A172 (cell line): ENCODE data around the gene AHCY. TPM values are rescaled to one million over a fixed set of nuclear protein-coding genes. Genes with fewer than 3 reads are reported as not detected.
"Not testable (repeated sequence)": the region's sequence is repeated elsewhere in the genome, so short reads cannot be mapped to it uniquely, and the experiment has no call there.

Source experiments
- DNase-seq: peaks from one replicate; pipeline ENCODE4 v3.0.0-alpha.2; 2015; ENCODE audit warnings: low spot score
- total RNA-seq: library from RNA; depleted of rRNA; stranded (reverse); fragments of >200 nt; shearing (Covaris generic); gene quantifications from 2 replicates; pipeline ENCODE4 v1.2.3, GENCODE V29; 2014; rRNA removed

AHCY gene
- total RNA-seq, 1 experiment from 2014 or later: 220 TPM

DNA sequence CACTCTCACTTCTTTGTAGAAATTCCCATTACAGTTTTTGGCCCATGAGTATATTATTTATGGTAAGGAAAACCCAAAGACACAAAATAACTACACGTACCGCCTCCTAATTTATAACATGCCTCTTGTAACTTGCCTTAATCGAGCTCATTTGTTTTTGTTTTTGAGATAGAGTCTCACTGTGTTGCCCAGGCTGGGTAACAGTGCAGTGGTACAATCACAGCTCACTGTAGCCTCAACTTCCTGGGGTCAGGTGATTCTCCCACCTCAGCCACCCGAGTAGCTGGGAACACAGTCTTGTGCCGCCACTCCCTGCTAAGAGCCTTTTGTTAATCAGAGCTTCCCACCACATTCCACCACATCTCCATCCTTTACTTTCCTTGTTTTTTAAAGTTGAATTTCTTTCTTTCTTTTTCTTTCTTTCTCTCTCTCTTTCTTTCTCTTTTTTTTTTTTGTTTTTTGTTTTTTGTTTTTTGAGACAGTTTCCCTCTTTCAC, 46.5 kb downstream of the AHCY start:
- DNase-seq: no peak

GRCh38 chr20:34254979-34255378, 48.2 kb downstream of the AHCY start:
- DNase-seq: no peak

DNA sequence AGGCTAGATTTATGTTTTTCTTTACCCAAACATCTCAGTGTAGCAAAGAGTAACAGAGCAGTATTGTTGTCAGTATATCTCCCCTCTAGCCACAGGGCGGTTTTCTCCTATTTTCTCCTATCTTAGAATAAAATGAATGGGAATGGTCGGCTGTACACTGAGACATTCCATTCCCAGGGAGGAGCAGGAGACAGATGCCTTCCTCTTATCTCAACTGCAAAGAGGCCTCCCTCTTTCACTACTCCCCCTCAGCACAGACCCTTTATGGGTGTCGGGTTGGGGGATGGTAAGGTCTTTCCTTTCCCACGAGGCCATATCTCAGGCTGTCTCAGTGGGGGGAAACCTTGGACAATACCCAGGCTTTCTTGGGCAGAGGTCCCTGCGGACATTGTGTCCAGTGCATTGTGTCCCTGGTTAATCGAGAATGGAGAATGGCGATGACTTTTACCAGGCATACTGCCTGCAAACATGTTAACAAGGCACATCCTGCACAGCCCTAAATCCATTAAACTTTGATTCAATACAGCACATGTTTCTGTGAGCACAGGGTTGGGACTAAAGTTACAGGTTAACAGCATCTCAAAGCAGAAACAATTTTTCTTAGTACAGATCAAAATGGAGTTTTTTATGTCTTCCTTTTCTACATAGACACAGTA, 50.6 kb downstream of the AHCY start:
- DNase-seq: not testable (repeated sequence)

GRCh38 chr20:34251619-34252018, 51.5 kb downstream of the AHCY start:
- no peak for DNase-seq

- no peak for DNase-seq
These were observed 53.1 kb downstream of the AHCY start for GRCh38 chr20:34250005-34250404.

GRCh38 chr20:34249291-34249690, 53.9 kb downstream of the AHCY start:
- DNase-seq: no peak

GRCh38 chr20:34246126-34246626, 57.0 kb downstream of the AHCY start:
- no peak for DNase-seq

- no peak for DNase-seq
These were observed 59.8 kb downstream of the AHCY start for GRCh38 chr20:34243377-34243776.

GRCh38 chr20:34242879-34243278, 60.3 kb downstream of the AHCY start:
- no peak for DNase-seq

DNA sequence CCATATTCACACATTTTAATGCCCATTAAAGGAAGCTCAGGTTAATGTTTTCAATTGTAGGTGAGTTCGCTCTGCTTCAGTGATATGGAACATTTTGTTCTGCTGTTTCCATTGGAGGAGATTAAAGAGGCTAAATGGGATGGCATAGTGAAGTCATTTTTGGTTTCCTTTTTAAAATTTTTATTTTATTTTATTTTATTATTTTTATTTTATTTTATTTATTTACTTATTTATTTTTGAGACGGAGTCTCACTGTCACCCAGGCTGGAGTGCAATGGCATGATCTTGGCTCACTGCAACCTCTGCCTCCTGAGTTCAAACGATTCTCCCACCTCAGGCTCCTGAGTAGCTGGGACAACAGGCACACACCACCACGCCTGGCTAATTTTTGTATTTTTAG, 61.1 kb downstream of the AHCY start:
- DNase-seq: not testable (repeated sequence)

GRCh38 chr20:34240693-34241615, 62.2 kb downstream of the AHCY start, which contains the start of gene ASIP:
TSS of gene ASIP (plus strand) at chr20:34241423. CDS start at chr20:34260375, 18,952 bp downstream.
- DNase-seq: no peak

DNA sequence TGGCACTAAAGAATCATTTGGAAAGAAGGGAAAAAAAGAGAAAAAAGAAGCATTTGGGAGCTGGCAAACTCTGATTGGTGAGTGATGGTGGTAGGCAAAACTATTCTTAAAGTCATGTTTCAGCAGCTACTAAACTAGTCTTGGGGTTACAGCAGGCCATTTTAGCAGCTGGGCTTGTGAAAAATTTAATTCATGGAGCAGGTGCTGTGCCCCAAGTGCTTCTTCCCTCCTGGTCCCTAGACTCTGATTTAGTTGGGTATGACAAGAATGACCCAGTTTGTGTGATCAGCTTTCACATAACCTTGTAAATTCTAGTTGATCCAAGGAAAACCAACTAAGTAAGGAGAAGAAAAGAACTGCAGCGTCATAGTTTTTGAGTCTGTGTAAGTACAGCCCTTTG, 63.0 kb downstream of the AHCY start:
- DNase-seq: no peak

- DNase-seq: no peak
These were observed 65.2 kb downstream of the AHCY start for GRCh38 chr20:34237942-34238341.

DNA sequence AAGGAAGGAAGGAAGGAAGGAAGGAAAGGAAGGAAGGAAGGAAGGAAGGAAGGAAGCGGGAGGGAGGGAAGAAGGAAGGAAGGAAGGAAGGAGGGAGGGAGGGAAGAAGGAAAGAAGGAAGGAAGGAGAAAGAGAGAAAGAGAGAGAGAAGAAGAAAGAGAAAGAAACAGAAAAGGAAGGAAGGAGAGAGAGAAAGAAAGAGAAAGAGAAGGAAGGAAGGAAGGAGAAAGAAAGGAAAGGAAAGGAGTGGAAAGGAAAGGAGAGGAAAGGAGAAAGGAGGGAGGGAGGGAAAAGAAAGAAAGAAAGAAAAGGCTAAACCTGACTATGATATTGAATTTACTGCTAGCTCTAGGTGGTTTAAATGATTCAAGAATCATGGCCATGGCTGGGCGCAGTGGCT, 67.3 kb downstream of the AHCY start:
- no peak for DNase-seq

DNA sequence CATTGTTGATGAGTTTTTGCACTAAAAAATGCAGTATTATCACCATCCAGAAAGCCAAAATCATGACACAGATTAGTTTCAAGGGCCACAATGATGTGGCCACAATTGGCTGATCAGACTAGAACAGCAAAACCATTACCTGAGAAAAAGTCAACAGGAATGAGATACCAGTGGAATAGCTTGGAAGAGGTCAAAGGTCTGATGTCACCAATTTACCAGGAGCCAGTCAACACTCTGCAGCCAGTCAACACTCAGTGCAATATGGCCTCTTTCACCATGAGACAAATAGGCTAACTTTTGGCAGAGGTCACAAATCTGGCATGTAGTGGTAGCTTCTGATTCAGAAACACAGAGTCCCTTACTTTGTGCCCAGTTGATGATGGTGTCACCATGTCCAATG, 69.5 kb downstream of the AHCY start:
- DNase-seq: no peak

DNA sequence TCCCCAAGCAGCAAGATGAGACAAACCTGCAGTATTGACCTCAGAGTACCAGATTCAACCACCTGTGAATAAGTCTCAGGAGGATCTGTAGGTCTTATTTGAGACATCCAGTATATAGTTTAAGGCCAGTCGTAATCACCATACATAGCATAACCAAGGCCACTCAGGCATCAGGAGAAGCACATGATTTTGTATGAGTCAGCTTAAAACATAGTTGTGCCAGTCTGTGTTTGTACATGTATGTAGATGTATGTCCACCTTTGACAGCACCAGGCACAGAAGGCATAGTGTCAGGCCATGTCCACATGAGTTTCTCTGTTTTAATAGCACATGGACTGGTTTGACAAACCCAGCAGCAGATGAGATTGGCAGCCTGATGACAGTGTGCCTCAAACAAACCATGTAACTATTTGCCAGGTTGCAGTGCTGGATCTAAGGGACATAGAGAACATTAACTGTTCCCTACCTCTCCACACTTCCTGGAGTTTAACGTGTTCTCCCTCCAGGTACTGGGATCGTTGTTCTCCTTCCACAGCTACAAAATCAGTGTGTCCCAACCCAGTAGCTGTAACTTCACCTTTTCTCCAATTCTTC, 70.6 kb downstream of the AHCY start:
- DNase-seq: no peak

DNA sequence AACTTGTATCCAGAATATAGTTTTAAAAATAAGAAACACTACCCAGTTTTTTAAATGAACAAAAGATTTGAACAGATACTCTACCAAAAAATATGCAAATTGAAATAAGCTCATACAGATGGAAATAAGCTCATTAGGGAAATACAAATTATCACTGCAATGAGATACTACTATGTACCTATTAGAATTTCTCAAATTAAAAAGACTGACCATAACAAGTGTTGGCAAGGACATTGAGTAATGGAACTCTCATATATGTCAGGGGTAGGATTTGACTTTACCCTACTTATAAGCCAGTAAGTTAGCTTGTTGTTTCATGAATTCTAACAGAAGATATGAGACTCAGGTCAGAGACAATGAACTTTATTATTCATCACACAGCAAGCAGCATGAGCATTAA, 71.5 kb downstream of the AHCY start:
- DNase-seq: no peak

Other genes with a start within 250 kb of the AHCY start
- 165 and 203 TPM in 2 replicates for gene EIF2S2, start 191.1 kb downstream of the AHCY start, total RNA-seq
- not detected in 2 replicates for gene ASIP, start 61.9 kb downstream of the AHCY start, total RNA-seq
- gene ITCH, start 59.9 kb upstream of the AHCY start, total RNA-seq: 40.9 and 63.8 TPM in 2 replicates
- gene DYNLRB1, start 213.1 kb upstream of the AHCY start, total RNA-seq: 189 and 200 TPM in 2 replicates